NK-92 (cell line): ENCODE results near the gene CA9.

Experiments
- DNase-seq: peaks from one replicate; lab custom pipeline; 2025; ENCODE audit not compliant: unreplicated experiment; lab: John Stamatoyannopoulos, UW

The CA9 gene

DNA sequence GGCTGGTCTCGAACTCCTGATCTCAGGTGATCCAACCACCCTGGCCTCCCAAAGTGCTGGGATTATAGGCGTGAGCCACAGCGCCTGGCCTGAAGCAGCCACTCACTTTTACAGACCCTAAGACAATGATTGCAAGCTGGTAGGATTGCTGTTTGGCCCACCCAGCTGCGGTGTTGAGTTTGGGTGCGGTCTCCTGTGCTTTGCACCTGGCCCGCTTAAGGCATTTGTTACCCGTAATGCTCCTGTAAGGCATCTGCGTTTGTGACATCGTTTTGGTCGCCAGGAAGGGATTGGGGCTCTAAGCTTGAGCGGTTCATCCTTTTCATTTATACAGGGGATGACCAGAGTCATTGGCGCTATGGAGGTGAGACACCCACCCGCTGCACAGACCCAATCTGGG is 1.5 kb downstream of the CA9 start:
- DNase-seq = no peak

- no peak for DNase-seq
These were observed 2.1 kb downstream of the CA9 start for GRCh38 chr9:35675732-35676392.

GRCh38 chr9:35679091-35679490 is 5.4 kb downstream of the CA9 start:
- no peak for DNase-seq

DNA sequence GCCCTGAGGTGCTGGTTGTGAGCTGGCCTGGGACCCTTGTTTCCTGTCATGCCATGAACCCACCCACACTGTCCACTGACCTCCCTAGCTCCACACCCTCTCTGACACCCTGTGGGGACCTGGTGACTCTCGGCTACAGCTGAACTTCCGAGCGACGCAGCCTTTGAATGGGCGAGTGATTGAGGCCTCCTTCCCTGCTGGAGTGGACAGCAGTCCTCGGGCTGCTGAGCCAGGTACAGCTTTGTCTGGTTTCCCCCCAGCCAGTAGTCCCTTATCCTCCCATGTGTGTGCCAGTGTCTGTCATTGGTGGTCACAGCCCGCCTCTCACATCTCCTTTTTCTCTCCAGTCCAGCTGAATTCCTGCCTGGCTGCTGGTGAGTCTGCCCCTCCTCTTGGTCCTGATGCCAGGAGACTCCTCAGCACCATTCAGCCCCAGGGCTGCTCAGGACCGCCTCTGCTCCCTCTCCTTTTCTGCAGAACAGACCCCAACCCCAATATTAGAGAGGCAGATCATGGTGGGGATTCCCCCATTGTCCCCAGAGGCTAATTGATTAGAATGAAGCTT is 6.1 kb downstream of the CA9 start:
- DNase-seq = no peak

- DNase-seq = no peak
These were observed 6.8 kb downstream of the CA9 start for GRCh38 chr9:35680331-35681105.

DNA sequence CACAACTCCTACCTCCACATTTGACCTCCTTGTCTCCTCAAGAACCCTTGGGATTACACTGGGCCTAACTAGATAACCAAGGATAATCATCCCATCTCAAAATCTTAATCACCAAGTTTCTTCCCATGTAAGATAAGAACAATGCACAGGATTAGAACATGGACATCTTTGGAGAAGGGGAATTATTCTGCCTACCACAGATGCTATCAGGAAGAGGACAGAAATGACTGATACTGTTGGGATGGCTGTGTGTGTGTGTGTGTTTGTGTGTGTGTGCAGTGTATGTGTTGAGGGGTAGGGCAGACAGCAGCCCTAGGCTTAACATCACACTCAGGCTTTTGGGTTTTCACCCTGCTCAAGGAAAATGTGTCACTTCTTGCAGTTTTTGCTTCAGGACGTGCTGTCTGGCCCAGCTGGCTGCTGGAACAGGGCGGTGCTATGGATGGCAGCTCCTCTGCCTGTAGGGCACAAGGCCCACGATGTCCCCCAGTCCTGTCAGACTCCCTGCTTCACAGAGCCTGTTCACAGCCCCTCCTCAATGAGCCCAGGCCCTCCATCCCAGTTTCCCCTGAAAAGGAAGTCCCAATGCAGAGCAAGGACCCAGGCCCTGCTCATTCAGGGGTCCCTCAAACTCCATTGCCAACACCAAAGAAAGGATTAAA is 7.7 kb downstream of the CA9 start:
- DNase-seq = no peak

DNA sequence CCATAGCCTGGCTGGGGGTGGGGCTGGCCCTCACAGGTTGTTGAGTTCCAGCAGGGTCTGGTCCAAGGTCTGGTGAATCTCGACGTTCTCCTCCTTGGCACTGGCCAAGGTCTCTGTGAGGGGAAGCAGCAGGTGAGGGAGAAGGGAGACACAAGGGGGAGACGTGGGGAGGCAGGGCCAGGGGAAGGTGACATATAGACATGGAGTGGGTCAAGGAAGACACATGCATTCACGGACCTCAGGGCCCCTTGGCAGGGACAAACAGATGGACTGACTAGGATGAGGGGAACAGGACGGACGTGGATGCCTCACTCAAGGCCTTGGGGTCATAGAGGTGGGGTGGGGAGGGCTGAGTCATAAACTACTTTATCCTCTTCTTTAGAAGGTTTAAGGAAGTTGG is 8.3 kb downstream of the CA9 start:
- no peak for DNase-seq

DNA sequence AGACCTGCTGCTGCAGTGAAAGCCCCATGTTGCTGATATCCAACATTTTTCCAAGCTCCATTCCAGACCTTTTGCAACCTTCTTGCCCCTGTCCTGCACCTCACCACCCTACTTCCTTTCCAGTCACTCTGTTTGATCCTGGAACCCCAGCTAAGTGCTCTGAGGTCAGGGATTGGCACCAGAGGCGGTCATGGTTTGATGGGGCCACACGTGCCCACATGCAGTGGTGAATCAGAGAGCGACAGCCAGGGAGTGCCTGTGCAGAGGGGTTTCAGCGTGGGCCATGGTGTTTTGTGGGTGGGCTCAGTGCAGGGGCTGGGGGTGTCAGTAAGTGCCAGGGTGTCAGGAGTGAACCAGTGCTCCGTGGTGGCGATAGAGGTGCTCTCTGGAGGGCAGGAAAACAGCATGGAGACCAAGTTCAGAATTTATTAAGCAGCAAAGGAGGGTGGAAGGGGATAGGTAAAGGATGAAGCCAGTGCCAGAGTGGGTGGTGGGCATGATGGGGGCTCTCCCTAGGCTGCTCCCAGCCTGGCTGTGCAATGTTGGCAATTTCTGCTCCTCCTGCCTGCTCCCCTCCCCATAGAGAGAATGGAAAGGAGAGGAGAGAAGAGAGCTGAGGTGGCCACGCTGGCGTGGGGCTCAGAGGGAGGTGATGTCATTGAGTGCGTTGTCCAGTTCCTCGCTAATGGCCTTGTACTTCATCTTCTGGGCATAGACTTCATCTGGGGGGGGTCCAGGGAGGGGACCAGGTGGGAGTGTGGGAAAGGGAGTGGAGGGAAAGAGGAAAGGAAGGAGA is 9.0 kb downstream of the CA9 start:
- DNase-seq = no peak

GRCh38 chr9:35683323-35683722 is 9.6 kb downstream of the CA9 start:
- DNase-seq = no peak

GRCh38 chr9:35684921-35685320 is 11.2 kb downstream of the CA9 start:
- DNase-seq = no peak

- no peak for DNase-seq
These were observed 11.8 kb downstream of the CA9 start for GRCh38 chr9:35685506-35685905.

GRCh38 chr9:35686222-35687203 is 12.8 kb downstream of the CA9 start:
- no peak for DNase-seq

GRCh38 chr9:35687306-35687705 is 13.6 kb downstream of the CA9 start:
- no peak for DNase-seq

DNA sequence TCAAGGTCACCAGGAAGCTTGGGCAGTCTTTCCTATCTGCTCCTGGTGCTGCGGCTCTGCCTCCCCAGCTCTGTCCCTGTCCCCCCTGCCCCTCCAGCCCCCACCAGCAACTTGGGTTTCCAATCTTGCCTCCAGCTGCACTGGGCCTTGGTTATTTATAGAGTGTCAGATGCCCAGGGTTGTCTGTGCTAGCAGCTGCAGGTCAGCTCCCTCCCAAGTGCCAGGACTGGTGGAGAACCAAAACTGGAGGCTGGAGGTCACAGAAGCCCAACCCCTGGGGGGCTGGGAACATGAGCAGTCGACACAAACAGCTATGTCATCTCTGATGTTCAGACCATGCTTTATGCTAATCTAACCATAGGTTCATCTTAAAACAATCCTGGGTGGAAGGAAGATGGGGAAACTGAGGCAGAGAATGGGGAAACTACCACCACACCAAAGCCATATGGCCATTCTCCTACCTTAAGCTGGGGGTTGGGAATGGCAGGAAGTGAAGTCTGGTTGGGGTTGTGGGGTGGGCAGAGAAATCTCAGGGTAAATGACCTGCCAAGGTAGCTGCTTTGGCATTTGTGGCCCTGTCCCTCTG is 14.3 kb downstream of the CA9 start:
- no peak for DNase-seq

- no peak for DNase-seq
These were observed 15.1 kb downstream of the CA9 start for GRCh38 chr9:35688558-35689541.

GRCh38 chr9:35689542-35690293 is 16.0 kb downstream of the CA9 start, which contains the start of gene TPM2:
TPM2 (minus strand) TSS chr9:35689925; CDS start chr9:35689817, 108 bp downstream.
- DNase-seq = no peak

DNA sequence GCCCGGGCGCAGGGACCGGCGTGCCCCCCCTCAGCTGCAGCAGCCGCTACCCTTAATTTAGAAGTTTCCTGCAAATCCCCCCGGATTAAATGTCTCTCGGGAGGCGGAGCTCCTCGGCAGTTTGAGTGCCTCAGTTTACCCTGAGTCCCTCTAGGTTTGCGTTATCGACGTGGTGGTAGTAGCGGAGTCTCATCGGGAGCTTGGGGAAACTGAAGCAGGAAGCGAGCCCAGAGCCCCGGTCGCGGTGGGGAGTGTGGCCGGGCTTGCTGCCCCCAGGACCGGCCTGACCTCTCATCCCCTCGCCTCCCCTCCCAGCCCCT is 16.5 kb downstream of the CA9 start:
- DNase-seq = no peak
